ENCODE data around the gene UBA6.

DNA sequence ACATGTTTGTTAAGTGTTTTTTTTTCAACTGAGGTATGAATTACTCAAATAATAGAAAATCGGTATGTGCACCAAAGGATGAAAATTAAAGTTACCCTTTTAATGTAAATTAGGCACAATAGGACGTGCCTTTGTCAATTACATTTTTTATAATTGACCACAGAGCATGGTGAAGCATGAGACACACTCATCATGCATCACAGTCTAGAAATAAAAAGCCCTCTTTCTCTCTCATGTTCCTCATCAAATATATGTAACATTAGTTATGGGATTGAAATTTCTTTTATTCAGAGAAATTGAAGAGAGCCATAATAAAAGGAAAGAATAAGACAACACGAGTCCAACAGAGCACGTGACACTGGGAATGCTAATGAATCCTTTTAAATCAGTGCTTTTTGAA lies 49.7 kb upstream of the UBA6 start:
- TF ChIP-seq, protein P1, sequence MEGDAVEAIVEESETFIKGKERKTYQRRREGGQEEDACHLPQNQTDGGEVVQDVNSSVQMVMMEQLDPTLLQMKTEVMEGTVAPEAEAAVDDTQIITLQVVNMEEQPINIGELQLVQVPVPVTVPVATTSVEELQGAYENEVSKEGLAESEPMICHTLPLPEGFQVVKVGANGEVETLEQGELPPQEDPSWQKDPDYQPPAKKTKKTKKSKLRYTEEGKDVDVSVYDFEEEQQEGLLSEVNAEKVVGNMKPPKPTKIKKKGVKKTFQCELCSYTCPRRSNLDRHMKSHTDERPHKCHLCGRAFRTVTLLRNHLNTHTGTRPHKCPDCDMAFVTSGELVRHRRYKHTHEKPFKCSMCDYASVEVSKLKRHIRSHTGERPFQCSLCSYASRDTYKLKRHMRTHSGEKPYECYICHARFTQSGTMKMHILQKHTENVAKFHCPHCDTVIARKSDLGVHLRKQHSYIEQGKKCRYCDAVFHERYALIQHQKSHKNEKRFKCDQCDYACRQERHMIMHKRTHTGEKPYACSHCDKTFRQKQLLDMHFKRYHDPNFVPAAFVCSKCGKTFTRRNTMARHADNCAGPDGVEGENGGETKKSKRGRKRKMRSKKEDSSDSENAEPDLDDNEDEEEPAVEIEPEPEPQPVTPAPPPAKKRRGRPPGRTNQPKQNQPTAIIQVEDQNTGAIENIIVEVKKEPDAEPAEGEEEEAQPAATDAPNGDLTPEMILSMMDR (IDR thresholded peaks at IDR 0.05) = no peak
- TF ChIP-seq TCF7L2 (IDR thresholded peaks at IDR 0.05; ENCODE audit: low read depth, low read length) (no peak), POLR2AphosphoS5 (IDR thresholded peaks at IDR 0.05; ENCODE audit: low read depth, low read length) (no peak)
- TF ChIP-seq, protein P2, sequence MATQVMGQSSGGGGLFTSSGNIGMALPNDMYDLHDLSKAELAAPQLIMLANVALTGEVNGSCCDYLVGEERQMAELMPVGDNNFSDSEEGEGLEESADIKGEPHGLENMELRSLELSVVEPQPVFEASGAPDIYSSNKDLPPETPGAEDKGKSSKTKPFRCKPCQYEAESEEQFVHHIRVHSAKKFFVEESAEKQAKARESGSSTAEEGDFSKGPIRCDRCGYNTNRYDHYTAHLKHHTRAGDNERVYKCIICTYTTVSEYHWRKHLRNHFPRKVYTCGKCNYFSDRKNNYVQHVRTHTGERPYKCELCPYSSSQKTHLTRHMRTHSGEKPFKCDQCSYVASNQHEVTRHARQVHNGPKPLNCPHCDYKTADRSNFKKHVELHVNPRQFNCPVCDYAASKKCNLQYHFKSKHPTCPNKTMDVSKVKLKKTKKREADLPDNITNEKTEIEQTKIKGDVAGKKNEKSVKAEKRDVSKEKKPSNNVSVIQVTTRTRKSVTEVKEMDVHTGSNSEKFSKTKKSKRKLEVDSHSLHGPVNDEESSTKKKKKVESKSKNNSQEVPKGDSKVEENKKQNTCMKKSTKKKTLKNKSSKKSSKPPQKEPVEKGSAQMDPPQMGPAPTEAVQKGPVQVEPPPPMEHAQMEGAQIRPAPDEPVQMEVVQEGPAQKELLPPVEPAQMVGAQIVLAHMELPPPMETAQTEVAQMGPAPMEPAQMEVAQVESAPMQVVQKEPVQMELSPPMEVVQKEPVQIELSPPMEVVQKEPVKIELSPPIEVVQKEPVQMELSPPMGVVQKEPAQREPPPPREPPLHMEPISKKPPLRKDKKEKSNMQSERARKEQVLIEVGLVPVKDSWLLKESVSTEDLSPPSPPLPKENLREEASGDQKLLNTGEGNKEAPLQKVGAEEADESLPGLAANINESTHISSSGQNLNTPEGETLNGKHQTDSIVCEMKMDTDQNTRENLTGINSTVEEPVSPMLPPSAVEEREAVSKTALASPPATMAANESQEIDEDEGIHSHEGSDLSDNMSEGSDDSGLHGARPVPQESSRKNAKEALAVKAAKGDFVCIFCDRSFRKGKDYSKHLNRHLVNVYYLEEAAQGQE (IDR thresholded peaks at IDR 0.05; ENCODE audit: insufficient read depth in 1 of 2, low read depth in 2 of 2, low read length in 1 of 2) = no peak
